GM12878 (cell line): ENCODE data around the gene PLPPR2. TPM values are rescaled to one million over a fixed set of nuclear protein-coding genes. Genes with fewer than 3 reads are reported as not detected.

ENCODE experiments used
- ATAC-seq: fragments of 200-7000 bp; cut with Tn5 transposase; 3 replicates; pipeline ENCODE4 v1.9.1; 2020; ENCODE audit warnings: mild to moderate bottlenecking, moderate library complexity
- BruUV-seq: library from RNA; stranded (reverse); fragments of 400-500 nt; replicated peaks from 2 replicates; lab custom pipeline; 2021; lab: Mats Ljungman, UMichigan
- CTCF ChIA-PET: fragments of 300-600 bp; sonication (Branson Sonifier 250); formaldehyde crosslinking; extraction: SDS; loops from one replicate; lab custom pipeline; 2021; ENCODE audit warnings: inconsistent platforms; lab: Yijun Ruan, JAX
- POLR2A ChIA-PET: fragments of 350-600 bp; formaldehyde crosslinking; extraction: SDS; loops from one replicate; lab custom pipeline; 2021; ENCODE audit warnings: inconsistent platforms; lab: Charles Lee
- RAD21 ChIA-PET: fragments of 300-600 bp; sonication (Branson Sonifier 250); formaldehyde crosslinking; loops from one replicate; lab custom pipeline; 2023; ENCODE audit warnings: antibody characterized with exemption; ENCODE audit not compliant: unreplicated experiment; lab: Charles Lee
- SMC1A ChIA-PET: fragments of 300-600 bp; sonication (Branson Sonifier 250); formaldehyde crosslinking; loops from one replicate; lab custom pipeline; 2023; ENCODE audit not compliant: unreplicated experiment, uncharacterized antibody; lab: Charles Lee
- DNase-seq: peaks from one replicate; pipeline ENCODE4 v3.0.0-alpha.2; 2011; ENCODE audit warnings: low read depth, low spot score
- FAIRE-seq: peaks from 3 replicates; lab custom pipeline; 2011; peaks lifted over from hg19 to GRCh38; lab: Jason Lieb, UNC
- H2AFZ ChIP-seq: 2 replicates; pipeline ENCODE4 v1.6.0; 2011; ENCODE audit warnings: low read depth, low read length, control low read depth; ENCODE audit not compliant: control insufficient read depth
- H3K27ac ChIP-seq: 2 replicates; pipeline ENCODE4 v1.5.1; 2011; ENCODE audit warnings: control low read depth; ENCODE audit not compliant: control insufficient read depth, insufficient read depth
- H3K27me3 ChIP-seq, 2 experiments: replicated peaks in 1 of 2; 2 replicates each; pipeline versions ENCODE4 v1.6.0 to v1.6.1; 2011; ENCODE audit warnings: low read length in 1 of 2; ENCODE audit not compliant: control insufficient read depth in 2 of 2, insufficient read depth in 2 of 2
- H3K36me3 ChIP-seq, 2 experiments: 2 replicates each; pipeline ENCODE4 v1.5.1; 2011; ENCODE audit warnings: low read length in 1 of 2; ENCODE audit not compliant: control insufficient read depth in 2 of 2, insufficient read depth in 2 of 2
- H3K4me1 ChIP-seq: 2 replicates; pipeline ENCODE4 v1.6.1; 2011; ENCODE audit warnings: mild to moderate bottlenecking, low read length, moderate library complexity, mixed read lengths; ENCODE audit not compliant: control insufficient read depth, insufficient read depth
- H3K4me2 ChIP-seq: 2 replicates; pipeline ENCODE4 v1.6.0; 2011; ENCODE audit warnings: control low read depth; ENCODE audit not compliant: control insufficient read depth, insufficient read depth
- H3K4me3 ChIP-seq: fragments of 200-600 bp; sonication (generic); 2 replicates; pipeline ENCODE4 v1.5.1; 2016
- H3K79me2 ChIP-seq: 2 replicates; pipeline ENCODE4 v1.6.0; 2011; ENCODE audit warnings: low read length; ENCODE audit not compliant: control insufficient read depth, insufficient read depth
- H3K9ac ChIP-seq: 2 replicates; pipeline ENCODE4 v1.8.0; 2011; ENCODE audit warnings: low read length, control low read depth, mixed read lengths; ENCODE audit not compliant: control insufficient read depth, insufficient read depth
- H3K9me3 ChIP-seq: replicated peaks from 3 replicates; pipeline ENCODE4 v1.5.1; 2011; ENCODE audit warnings: mild to moderate bottlenecking, low read length; ENCODE audit not compliant: control insufficient read depth, insufficient read depth
- H4K20me1 ChIP-seq: 2 replicates; pipeline ENCODE4 v1.6.0; 2011; ENCODE audit not compliant: control insufficient read depth, insufficient read depth
- ATF7 ChIP-seq: fragments of 450-650 bp; IDR thresholded peaks from 2 replicates; pipeline ENCODE4 v1.6.1; 2016; ENCODE audit warnings: low read depth, mild to moderate bottlenecking
- BMI1 ChIP-seq: fragments of 450-650 bp; IDR thresholded peaks from 2 replicates; pipeline ENCODE4 v1.6.1; 2016; ENCODE audit warnings: mild to moderate bottlenecking, moderate library complexity, borderline replicate concordance
- BRCA1 ChIP-seq: IDR thresholded peaks from 2 replicates; pipeline ENCODE4 v1.6.1; 2011; ENCODE audit warnings: low read depth, low read length, improper control_type of control experiment
- EGR1 ChIP-seq, 2 experiments: IDR thresholded peaks; 1 replicate in 1 of 2; 2 replicates in 1 of 2; pipeline ENCODE4 v1.6.1; 2011 to 2012; ENCODE audit warnings: low read depth in 2 of 2, low read length in 2 of 2, borderline replicate concordance in 1 of 2, mild to moderate bottlenecking in 1 of 2, moderate library complexity in 1 of 2
- GATAD2B ChIP-seq: fragments of 450-650 bp; conservative IDR thresholded peaks from 2 replicates; pipeline ENCODE4 v1.6.1; 2017; ENCODE audit warnings: low read depth, mild to moderate bottlenecking, moderate library complexity
- POLR2AphosphoS2 ChIP-seq: IDR thresholded peaks from 2 replicates; pipeline ENCODE4 v1.6.1; 2011; ENCODE audit warnings: low read depth, mild to moderate bottlenecking, low read length, improper control_type of control experiment, moderate library complexity
- RAD21 ChIP-seq: IDR thresholded peaks from 2 replicates; pipeline ENCODE4 v1.6.1; 2011; ENCODE audit warnings: mild to moderate bottlenecking, low read depth, low read length, moderate library complexity; ENCODE audit not compliant: insufficient read depth
- RB1 ChIP-seq: fragments of 450-650 bp; formaldehyde crosslinking; IDR thresholded peaks from 2 replicates; pipeline ENCODE4 v1.6.1; 2017; ENCODE audit warnings: mild to moderate bottlenecking, borderline replicate concordance
- RELA ChIP-seq: fragments of 450-650 bp; IDR thresholded peaks from 2 replicates; pipeline ENCODE4 v1.8.0; 2014; ENCODE audit warnings: borderline replicate concordance; ENCODE audit not compliant: partially characterized antibody
- SKIL ChIP-seq: fragments of 450-650 bp; IDR thresholded peaks from 2 replicates; pipeline ENCODE4 v1.6.1; 2017; ENCODE audit warnings: mild to moderate bottlenecking, low read depth, inconsistent platforms; ENCODE audit not compliant: poor library complexity, severe bottlenecking
- SMC3 ChIP-seq: IDR thresholded peaks from 2 replicates; pipeline ENCODE4 v1.6.1; 2011; ENCODE audit warnings: low read length, improper control_type of control experiment, borderline replicate concordance
- SUZ12 ChIP-seq: fragments of 200-600 bp; sonication (generic); IDR thresholded peaks from one replicate; pipeline ENCODE4 v1.6.1; 2018; ENCODE audit warnings: antibody characterized with exemption, mild to moderate bottlenecking; ENCODE audit not compliant: unreplicated experiment
- ZNF384 ChIP-seq: IDR thresholded peaks from 2 replicates; pipeline ENCODE4 v1.6.1; 2012; ENCODE audit warnings: low read depth, mild to moderate bottlenecking, low read length, improper control_type of control experiment, borderline replicate concordance
- ZNF622 ChIP-seq: fragments of 450-650 bp; IDR thresholded peaks from 2 replicates; pipeline ENCODE4 v1.6.1; 2017; ENCODE audit warnings: mild to moderate bottlenecking, inconsistent platforms
- WGBS: methylation state at CpG from one replicate; pipeline ENCODE4 v1.1.6; 2016; ENCODE audit warnings: low lambda C conversion rate; ENCODE audit not compliant: insufficient replicate concordance, insufficient coverage; ENCODE audit errors: missing lambda C conversion rate; 5-methylcytosine and 5-hydroxymethylcytosine counted together
- in situ Hi-C: fragments of 300-500 bp; cut with MboI; formaldehyde crosslinking; loops from 9 replicates; pipeline ENCODE4 v1.14.3; 2018; ENCODE audit warnings: mixed read lengths
- intact Hi-C: fragments of 100-400 bp; cut with micrococcal nuclease; formaldehyde crosslinking; loops from one replicate; pipeline ENCODE4 v1.14.2; 2022; ENCODE audit not compliant: unreplicated experiment
- polyA plus RNA-seq, 11 experiments: library from polyadenylated mRNA; depleted of rRNA in 4 of 11; unstranded in 6 of 11; stranded (reverse) in 5 of 11; fragments of >200 nt; fragmentation: Nextera tagmentation in 4 of 11; fragmentation: Illumina TruSeq in 1 of 11; extraction: Ambion mirVana in 4 of 11; extraction: Trizol in 1 of 11; gene quantifications; 1 replicate in 1 of 11; 2 replicates in 10 of 11; pipeline versions ENCODE4 v1.2.1 to v1.2.3, GENCODE V29; 2011 to 2016; ENCODE audit warnings: inconsistent platforms in 2 of 11, missing spikeins in 2 of 11, low read depth in 1 of 11
- total RNA-seq, 4 experiments: library from RNA; depleted of rRNA in 3 of 4; stranded (reverse); fragments of >200 nt in 3 of 4; fragmentation: Illumina TruSeq in 1 of 4; extraction: Trizol in 1 of 4; gene quantifications; 2 replicates each; pipeline versions ENCODE4 v1.2.1 to v1.2.3, GENCODE V29; 2013 to 2021
- TF ChIP-seq, protein P1 (sequence below), 3 experiments: IDR thresholded peaks in 2 of 3; conservative IDR thresholded peaks in 1 of 3; 2 replicates each; pipeline ENCODE4 v1.5.1; 2011; ENCODE audit warnings: low read depth in 3 of 3, low read length in 3 of 3, mild to moderate bottlenecking in 3 of 3, control low read depth in 2 of 3, moderate library complexity in 2 of 3, inconsistent platforms in 1 of 3, mixed read lengths in 1 of 3; ENCODE audit not compliant: control insufficient read depth in 2 of 3, insufficient read depth in 1 of 3; ENCODE audit errors: extremely low read depth in 1 of 3

PLPPR2 gene
- total and polyA plus RNA-seq, 10 of the 15 experiments (the other 5 are each of a cell fraction or from before 2014, with no cell fraction given) = 0.09 to 2.8 (median 0.70) TPM

DNA sequence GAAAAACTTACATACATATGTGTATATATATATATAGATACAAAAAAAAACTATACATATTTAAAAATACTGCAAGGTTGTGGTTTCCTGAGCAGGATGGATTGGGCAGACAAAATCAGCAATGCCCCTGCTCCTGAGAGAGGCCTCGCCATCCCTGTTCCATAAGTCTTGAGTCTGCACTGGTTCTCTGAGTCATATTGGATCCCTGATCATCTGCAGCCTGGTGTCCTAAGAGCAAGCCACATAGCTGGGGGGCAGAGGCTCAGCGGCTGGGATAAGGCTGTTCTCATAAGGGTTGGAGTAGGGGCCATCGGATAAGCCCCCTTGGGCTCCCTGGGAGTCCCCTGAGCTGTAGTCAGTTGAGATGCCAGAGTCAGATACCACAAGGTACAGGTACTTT, 22.5 kb downstream of the PLPPR2 start (continued):
- TF ChIP-seq SKIL (no peak), BMI1 (no peak), ZNF622 (no peak)

DNA sequence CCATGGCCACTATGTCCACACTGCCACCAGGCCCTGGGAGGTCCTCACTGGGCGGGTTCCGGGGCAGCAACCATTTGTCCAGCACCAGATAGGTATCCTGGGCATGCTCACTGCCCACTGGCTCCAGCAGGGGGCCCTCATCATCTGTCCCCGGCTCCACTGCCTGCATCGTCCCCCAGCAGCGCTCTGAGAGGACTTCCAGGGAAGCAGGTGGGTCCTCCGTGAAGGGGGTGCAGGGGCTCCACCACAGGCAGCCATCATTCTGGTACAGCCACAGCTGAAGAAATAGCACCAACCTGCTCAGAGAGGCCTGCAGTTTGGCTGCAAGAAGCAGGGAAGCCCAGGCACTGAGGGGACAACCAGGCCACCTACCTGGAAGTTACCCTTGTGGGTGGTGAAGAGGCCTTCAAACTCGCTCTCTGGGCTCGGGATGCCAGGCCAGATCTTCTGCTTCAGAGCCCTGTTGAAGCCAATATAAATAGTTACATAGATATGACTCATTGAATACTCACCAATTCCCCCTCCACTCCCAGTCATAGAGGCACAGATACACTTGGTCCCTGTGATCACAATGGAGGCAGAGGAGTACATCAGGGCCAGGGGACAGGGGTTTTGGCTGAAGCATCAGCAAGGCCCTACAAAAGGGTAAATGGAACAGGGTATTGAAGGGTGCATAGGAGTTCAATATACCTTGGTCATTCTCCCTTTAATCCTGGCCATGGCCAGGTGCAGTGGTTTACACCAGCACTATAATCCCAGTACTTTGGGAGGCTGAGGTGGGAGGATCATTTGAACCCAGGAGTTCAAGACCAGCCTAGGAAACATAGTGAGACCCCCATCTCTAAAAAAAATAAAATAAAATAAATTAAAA, 23.3 kb downstream of the PLPPR2 start:
- POLR2A ChIA-PET = interaction anchor here (0.6 to 1.7 kb wide), 6 partner anchors 10 to 1413 kb away, joined by 3 to 5 read pairs (median 3); partner anchors contain the start of genes JUNB and ODAD3
- peaks cover 31% of the 10 kb centered on the region for H3K4me1 ChIP-seq
- intact Hi-C loops = no loop called here
- peaks cover 0 to 5% of the 10 kb centered on the region in 2 experiments; a peak in 2 of 4 replicates for H3K27me3 ChIP-seq
- H3K36me3 ChIP-seq = no peaks in the 10 kb centered on the region
- CTCF ChIA-PET = interaction anchor here (0.6 to 5.6 kb wide), 9 partner anchors 11 to 156 kb away, joined by 3 to 62 read pairs (median 5); partner anchors contain the start of gene TSPAN16
- no peak overlapping the region for H3K9ac ChIP-seq
- TF ChIP-seq RAD21 (peak; percentile 31; the same call in 1 of the 2 replicates), EGR1 (IDR thresholded peaks at IDR 0.05; ENCODE audit: borderline replicate concordance in 1 of 2, low read depth in 2 of 2, low read length in 2 of 2) (no peak), RELA (no peak), ATF7 (no peak), POLR2AphosphoS2 (0 out of 2 replicates have a peak, but pooled peaks have one; percentile 23), SMC3 (peak; percentile 27; the same call in 1 of the 2 replicates), RB1 (no peak), GATAD2B (0 out of 2 replicates have a peak, but pooled peaks have one; percentile 35), SUZ12 (no peak), BRCA1 (no peak), ZNF384 (no peak)
- TF ChIP-seq, protein P1, sequence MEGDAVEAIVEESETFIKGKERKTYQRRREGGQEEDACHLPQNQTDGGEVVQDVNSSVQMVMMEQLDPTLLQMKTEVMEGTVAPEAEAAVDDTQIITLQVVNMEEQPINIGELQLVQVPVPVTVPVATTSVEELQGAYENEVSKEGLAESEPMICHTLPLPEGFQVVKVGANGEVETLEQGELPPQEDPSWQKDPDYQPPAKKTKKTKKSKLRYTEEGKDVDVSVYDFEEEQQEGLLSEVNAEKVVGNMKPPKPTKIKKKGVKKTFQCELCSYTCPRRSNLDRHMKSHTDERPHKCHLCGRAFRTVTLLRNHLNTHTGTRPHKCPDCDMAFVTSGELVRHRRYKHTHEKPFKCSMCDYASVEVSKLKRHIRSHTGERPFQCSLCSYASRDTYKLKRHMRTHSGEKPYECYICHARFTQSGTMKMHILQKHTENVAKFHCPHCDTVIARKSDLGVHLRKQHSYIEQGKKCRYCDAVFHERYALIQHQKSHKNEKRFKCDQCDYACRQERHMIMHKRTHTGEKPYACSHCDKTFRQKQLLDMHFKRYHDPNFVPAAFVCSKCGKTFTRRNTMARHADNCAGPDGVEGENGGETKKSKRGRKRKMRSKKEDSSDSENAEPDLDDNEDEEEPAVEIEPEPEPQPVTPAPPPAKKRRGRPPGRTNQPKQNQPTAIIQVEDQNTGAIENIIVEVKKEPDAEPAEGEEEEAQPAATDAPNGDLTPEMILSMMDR (IDR thresholded peaks at IDR 0.05 in 2 of 3, conservative IDR thresholded peaks at IDR 0.05 in 1 of 3; ENCODE audit: control insufficient read depth in 2 of 3, extremely low read depth in 1 of 3, insufficient read depth in 1 of 3, low read depth in 3 of 3, low read length in 3 of 3) = peak; percentile 41 to 73 (median 54)
- ATAC-seq = no peak
- no peak for DNase-seq
- BruUV-seq = no TSS peak
- H4K20me1 ChIP-seq = no peaks in the 10 kb centered on the region
- no peak overlapping the region for H3K27ac ChIP-seq
- H3K9me3 ChIP-seq = no peaks in the 10 kb centered on the region
- in situ Hi-C loops = no loop called here
- RAD21 ChIA-PET = interaction anchor here (1.4 to 5.2 kb wide), 4 partner anchors 67 to 127 kb away, joined by 3 to 36 read pairs (median 15); partner anchors contain the start of gene ZNF653
- no peak overlapping the region for H3K4me3 ChIP-seq
- no peak for FAIRE-seq
- 70% methylated on average over 8 of the region's 8 CpGs for WGBS
- no peak overlapping the region for H2AFZ ChIP-seq
- peak overlapping the region; percentile 2; the same call in 1 of the 2 replicates for H3K4me2 ChIP-seq
- peaks cover 10% of the 10 kb centered on the region for H3K79me2 ChIP-seq
- SMC1A ChIA-PET = interaction anchor here (0.6 to 6.1 kb wide), 3 partner anchors 43 to 104 kb away, joined by 3 to 40 read pairs (median 30); no protein-coding TSS in a partner anchor
